Measurements from ENCODE around the gene RFC5. TPM values are rescaled to one million over a fixed set of nuclear protein-coding genes. Genes with fewer than 3 reads are reported as not detected.

The RFC5 gene
- total and polyA plus RNA-seq, 4 donors, result 5.4 to 26.4 (median 6.7) TPM

GRCh38 chr12:118035190-118036041 lies 18.9 kb downstream of the RFC5 start:
- Histone ChIP-seq H3K9me3 (ENCODE audit: control insufficient read depth in 4 of 4, low read length in 3 of 4) (no peaks in the 10 kb centered on the region), H3K4me1 (ENCODE audit: control insufficient read depth in 4 of 4, insufficient read depth in 4 of 4, low read length in 3 of 4) (peaks cover 4 to 15% (median 9%) of the 10 kb centered on the region in 4 donors), H3K9ac (ENCODE audit: low read depth in 1 of 2, low read length in 2 of 2) (no peak overlapping the region), H3K27me3 (ENCODE audit: control insufficient read depth in 4 of 4, insufficient read depth in 4 of 4, low read length in 3 of 4) (no peaks in the 10 kb centered on the region), H3K27ac (ENCODE audit: low read depth in 1 of 2, low read length in 2 of 2) (no peak overlapping the region), H3K4me3 (ENCODE audit: low read depth in 1 of 3, low read length in 3 of 3) (no peak overlapping the region), H3K36me3 (ENCODE audit: control insufficient read depth in 4 of 4, insufficient read depth in 3 of 4, low read depth in 1 of 4, low read length in 3 of 4) (peaks cover 6 to 66% (median 41%) of the 10 kb centered on the region in 4 donors)
- TF ChIP-seq ATF3 (IDR thresholded peaks at IDR 0.05) (no peak), MAX (IDR thresholded peaks at IDR 0.05) (no peak), EGR1 (IDR thresholded peaks at IDR 0.05; ENCODE audit: low read depth in 2 of 2) (no peak), RAD21 (IDR thresholded peaks at IDR 0.05) (no peak), HNF4G (IDR thresholded peaks at IDR 0.05) (no peak), CTCF (IDR thresholded peaks at IDR 0.05; ENCODE audit: low read depth, low read length, missing input control) (no peak), HNF4A (conservative IDR thresholded peaks at IDR 0.05) (no peak), FOXA2 (IDR thresholded peaks at IDR 0.05) (no peak), FOXA1 (IDR thresholded peaks at IDR 0.05) (no peak), JUND (IDR thresholded peaks at IDR 0.05) (no peak), NR2F2 (IDR thresholded peaks at IDR 0.05) (no peak), REST (IDR thresholded peaks at IDR 0.05) (no peak), SP1 (IDR thresholded peaks at IDR 0.05) (no peak)
- no peak for DNase-seq (ENCODE audit: low spot score)
- WGBS, result 82% methylated on average over 9 of the region's 9 CpGs

GRCh38 chr12:118036672-118037411 lies 20.3 kb downstream of the RFC5 start:
- H3K4me1 ChIP-seq (ENCODE audit: control insufficient read depth in 4 of 4, insufficient read depth in 4 of 4, low read length in 3 of 4), result peaks cover 4 to 15% (median 9%) of the 10 kb centered on the region in 4 donors
- H3K27ac ChIP-seq (ENCODE audit: low read depth in 1 of 2, low read length in 2 of 2), result peak overlapping the region; percentile 6 to 53
- 93% methylated on average over 11 of the region's 11 CpGs for WGBS
- no peaks in the 10 kb centered on the region for H3K9me3 ChIP-seq (ENCODE audit: control insufficient read depth in 4 of 4, low read length in 3 of 4)
- H3K4me3 ChIP-seq (ENCODE audit: low read depth in 1 of 3, low read length in 3 of 3), result no peak overlapping the region
- no peaks in the 10 kb centered on the region for H3K27me3 ChIP-seq (ENCODE audit: control insufficient read depth in 4 of 4, insufficient read depth in 4 of 4, low read length in 3 of 4)
- peaks cover 9 to 60% (median 40%) of the 10 kb centered on the region in 4 donors for H3K36me3 ChIP-seq (ENCODE audit: control insufficient read depth in 4 of 4, insufficient read depth in 3 of 4, low read depth in 1 of 4, low read length in 3 of 4)
- H3K9ac ChIP-seq (ENCODE audit: low read depth in 1 of 2, low read length in 2 of 2), result no peak overlapping the region
- TF ChIP-seq TAF1 (conservative IDR thresholded peaks at IDR 0.05), result no peak
- TF ChIP-seq ZBTB33 (IDR thresholded peaks at IDR 0.05), result no peak
- no peak for TF ChIP-seq REST (IDR thresholded peaks at IDR 0.05)
- no peak for DNase-seq (ENCODE audit: low spot score)
